ENCODE data around the gene DHRSX.

Gene DHRSX

GRCh38 chrX:2224597-2225235 is 276.1 kb downstream of the DHRSX start (continued):
- TF ChIP-seq, protein P1, sequence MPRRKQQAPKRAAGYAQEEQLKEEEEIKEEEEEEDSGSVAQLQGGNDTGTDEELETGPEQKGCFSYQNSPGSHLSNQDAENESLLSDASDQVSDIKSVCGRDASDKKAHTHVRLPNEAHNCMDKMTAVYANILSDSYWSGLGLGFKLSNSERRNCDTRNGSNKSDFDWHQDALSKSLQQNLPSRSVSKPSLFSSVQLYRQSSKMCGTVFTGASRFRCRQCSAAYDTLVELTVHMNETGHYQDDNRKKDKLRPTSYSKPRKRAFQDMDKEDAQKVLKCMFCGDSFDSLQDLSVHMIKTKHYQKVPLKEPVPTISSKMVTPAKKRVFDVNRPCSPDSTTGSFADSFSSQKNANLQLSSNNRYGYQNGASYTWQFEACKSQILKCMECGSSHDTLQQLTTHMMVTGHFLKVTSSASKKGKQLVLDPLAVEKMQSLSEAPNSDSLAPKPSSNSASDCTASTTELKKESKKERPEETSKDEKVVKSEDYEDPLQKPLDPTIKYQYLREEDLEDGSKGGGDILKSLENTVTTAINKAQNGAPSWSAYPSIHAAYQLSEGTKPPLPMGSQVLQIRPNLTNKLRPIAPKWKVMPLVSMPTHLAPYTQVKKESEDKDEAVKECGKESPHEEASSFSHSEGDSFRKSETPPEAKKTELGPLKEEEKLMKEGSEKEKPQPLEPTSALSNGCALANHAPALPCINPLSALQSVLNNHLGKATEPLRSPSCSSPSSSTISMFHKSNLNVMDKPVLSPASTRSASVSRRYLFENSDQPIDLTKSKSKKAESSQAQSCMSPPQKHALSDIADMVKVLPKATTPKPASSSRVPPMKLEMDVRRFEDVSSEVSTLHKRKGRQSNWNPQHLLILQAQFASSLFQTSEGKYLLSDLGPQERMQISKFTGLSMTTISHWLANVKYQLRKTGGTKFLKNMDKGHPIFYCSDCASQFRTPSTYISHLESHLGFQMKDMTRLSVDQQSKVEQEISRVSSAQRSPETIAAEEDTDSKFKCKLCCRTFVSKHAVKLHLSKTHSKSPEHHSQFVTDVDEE (CRISPR knock-in tag; IDR thresholded peaks at IDR 0.05) = no peak
- no peak for TF ChIP-seq BACH2 (CRISPR knock-in tag; IDR thresholded peaks at IDR 0.05; ENCODE audit: borderline replicate concordance)
- no peak for TF ChIP-seq ESRRG (CRISPR knock-in tag; IDR thresholded peaks at IDR 0.05)
- TF ChIP-seq, protein P2, sequence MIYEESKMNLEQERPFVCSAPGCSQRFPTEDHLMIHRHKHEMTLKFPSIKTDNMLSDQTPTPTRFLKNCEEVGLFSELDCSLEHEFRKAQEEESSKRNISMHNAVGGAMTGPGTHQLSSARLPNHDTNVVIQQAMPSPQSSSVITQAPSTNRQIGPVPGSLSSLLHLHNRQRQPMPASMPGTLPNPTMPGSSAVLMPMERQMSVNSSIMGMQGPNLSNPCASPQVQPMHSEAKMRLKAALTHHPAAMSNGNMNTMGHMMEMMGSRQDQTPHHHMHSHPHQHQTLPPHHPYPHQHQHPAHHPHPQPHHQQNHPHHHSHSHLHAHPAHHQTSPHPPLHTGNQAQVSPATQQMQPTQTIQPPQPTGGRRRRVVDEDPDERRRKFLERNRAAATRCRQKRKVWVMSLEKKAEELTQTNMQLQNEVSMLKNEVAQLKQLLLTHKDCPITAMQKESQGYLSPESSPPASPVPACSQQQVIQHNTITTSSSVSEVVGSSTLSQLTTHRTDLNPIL (CRISPR knock-in tag; IDR thresholded peaks at IDR 0.05; ENCODE audit: low read depth) = no peak
- no peak for TF ChIP-seq ZC3H10 (CRISPR knock-in tag; IDR thresholded peaks at IDR 0.05)
- TF ChIP-seq GLIS3 (CRISPR knock-in tag; IDR thresholded peaks at IDR 0.05) = no peak
- no peak for TF ChIP-seq SNAI2 (CRISPR knock-in tag; IDR thresholded peaks at IDR 0.05)
- no peak for TF ChIP-seq ZFP30 (CRISPR knock-in tag; IDR thresholded peaks at IDR 0.05)
- no peak for TF ChIP-seq PATZ1 (CRISPR knock-in tag; IDR thresholded peaks at IDR 0.05; ENCODE audit: borderline replicate concordance)

DNA sequence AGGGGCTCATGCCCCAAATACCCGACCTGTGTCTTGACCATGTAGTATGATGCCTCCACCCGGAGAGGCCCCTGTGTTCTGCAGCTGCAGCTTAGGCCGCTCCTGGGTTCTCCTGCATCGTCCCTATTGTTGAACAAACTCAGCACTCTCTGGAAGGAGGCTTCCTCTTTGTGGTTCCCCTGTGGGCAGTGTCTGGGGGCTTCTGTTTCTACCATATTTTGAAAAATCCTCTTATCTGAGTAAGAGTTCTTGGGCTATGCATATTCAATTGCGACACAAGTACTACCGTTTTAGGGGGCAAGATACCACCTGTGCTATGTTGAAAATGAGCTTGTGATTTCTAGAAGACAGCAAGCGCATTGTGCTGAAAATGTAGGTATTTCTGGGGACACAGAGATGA is 276.6 kb downstream of the DHRSX start:
- ATAC-seq = no peak
- TF ChIP-seq ZNF70 (CRISPR knock-in tag; IDR thresholded peaks at IDR 0.05) = no peak
- TF ChIP-seq, protein P1 (CRISPR knock-in tag; IDR thresholded peaks at IDR 0.05) = no peak
- TF ChIP-seq, protein P2 (CRISPR knock-in tag; IDR thresholded peaks at IDR 0.05; ENCODE audit: low read depth) = no peak
- TF ChIP-seq SNAI2 (CRISPR knock-in tag; IDR thresholded peaks at IDR 0.05) = no peak
- no peak for TF ChIP-seq POU6F1 (CRISPR knock-in tag; IDR thresholded peaks at IDR 0.05; ENCODE audit: borderline replicate concordance, low read depth)
- TF ChIP-seq CSDC2 (CRISPR knock-in tag; IDR thresholded peaks at IDR 0.05) = no peak
- TF ChIP-seq PATZ1 (CRISPR knock-in tag; IDR thresholded peaks at IDR 0.05; ENCODE audit: borderline replicate concordance) = no peak

Data from SK-N-SH treated with all-trans-retinoic acid at 6 μM for 48 hours (cell line).